ENCODE results near the gene FGD5.

Gene FGD5

DNA sequence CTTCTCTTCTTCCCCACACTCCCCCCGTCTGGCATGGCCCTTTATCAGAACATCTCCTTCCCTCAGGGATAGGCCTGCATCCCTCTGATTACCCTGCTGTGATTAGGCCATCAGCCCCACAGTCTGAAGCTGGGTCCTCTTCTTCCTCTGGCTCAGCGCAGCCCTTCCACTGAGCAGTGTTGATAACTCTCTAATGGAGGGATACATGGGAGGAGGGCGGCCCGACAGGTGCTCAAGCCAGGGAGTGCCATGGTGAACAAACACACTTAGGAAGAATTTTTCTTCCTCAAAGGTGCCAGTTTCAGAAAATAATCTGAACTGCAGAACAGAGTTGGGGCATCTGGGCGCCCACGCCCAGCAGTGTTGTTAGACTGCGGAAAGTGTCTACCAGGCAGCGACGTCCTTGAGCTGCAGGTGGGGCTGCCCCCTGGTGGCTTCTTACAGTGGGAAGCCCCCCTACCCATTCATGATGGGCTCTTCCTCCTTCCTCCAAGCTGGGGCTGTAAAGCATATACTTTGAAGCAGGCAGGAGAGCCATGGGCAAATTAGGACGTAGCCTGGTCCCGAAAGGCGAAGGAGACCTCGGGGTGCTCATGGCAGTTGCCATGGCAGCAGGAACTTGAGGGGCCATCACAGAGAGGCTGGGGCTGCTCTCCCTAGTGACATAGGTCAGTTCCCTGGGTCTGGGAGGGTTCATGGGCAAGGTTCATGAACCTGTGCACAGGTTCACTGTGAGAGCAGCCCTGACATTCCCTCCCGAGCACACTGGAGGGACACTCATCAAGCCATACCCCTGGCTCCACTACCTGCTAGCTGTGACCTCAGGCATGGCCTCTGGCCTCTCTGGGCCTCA lies 95.4 kb downstream of the FGD5 start:
- H3K4me3 ChIP-seq (ENCODE audit: low read depth in 1 of 2, low read length in 2 of 2): no peak overlapping the region
- peaks cover 0 to 9% of the 10 kb centered on the region in 2 donors for H3K4me1 ChIP-seq (ENCODE audit: control insufficient read depth in 1 of 2, insufficient read depth in 2 of 2, low read length in 2 of 2)
- no peak overlapping the region for H3K27ac ChIP-seq (ENCODE audit: low read length)
- H3K36me3 ChIP-seq (ENCODE audit: control insufficient read depth in 1 of 2, insufficient read depth in 2 of 2, low read length in 2 of 2): peaks cover 0 to 6% of the 10 kb centered on the region in 2 donors
- H3K9me3 ChIP-seq (ENCODE audit: control insufficient read depth in 1 of 2, low read length in 2 of 2): no peaks in the 10 kb centered on the region
- H3K27me3 ChIP-seq (ENCODE audit: low read depth, low read length): no peaks in the 10 kb centered on the region

DNA sequence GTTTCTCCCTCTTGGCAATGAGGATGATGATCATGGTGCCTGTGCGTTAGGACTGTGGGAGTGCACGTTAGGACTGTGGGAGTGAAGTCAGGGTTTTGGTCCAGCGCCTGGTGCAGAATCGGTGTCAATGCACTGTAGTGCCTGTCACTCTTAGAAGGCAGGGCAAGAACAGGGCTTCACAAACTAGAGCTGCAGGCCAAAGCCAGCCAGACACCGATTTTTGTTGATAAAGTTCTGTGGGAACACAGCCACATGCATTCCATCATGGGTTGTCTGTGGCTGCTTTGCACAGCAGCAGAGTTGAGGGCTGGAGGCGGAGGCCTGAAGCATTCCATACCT lies 96.0 kb downstream of the FGD5 start:
- Histone ChIP-seq H3K4me3 (ENCODE audit: low read depth in 1 of 2, low read length in 2 of 2) (no peak overlapping the region), H3K27ac (ENCODE audit: low read length) (no peak overlapping the region), H3K27me3 (ENCODE audit: low read depth, low read length) (no peaks in the 10 kb centered on the region), H3K4me1 (ENCODE audit: control insufficient read depth in 1 of 2, insufficient read depth in 2 of 2, low read length in 2 of 2) (peaks cover 0 to 9% of the 10 kb centered on the region in 2 donors), H3K9me3 (ENCODE audit: control insufficient read depth in 1 of 2, low read length in 2 of 2) (no peaks in the 10 kb centered on the region), H3K36me3 (ENCODE audit: control insufficient read depth in 1 of 2, insufficient read depth in 2 of 2, low read length in 2 of 2) (peaks cover 0 to 6% of the 10 kb centered on the region in 2 donors)

GRCh38 chr3:14915636-14916222 lies 97.0 kb downstream of the FGD5 start:
- Histone ChIP-seq H3K4me3 (ENCODE audit: low read depth in 1 of 2, low read length in 2 of 2) (no peak overlapping the region), H3K27me3 (ENCODE audit: low read depth, low read length) (no peaks in the 10 kb centered on the region), H3K27ac (ENCODE audit: low read length) (no peak overlapping the region), H3K4me1 (ENCODE audit: control insufficient read depth in 1 of 2, insufficient read depth in 2 of 2, low read length in 2 of 2) (peaks cover 0 to 9% of the 10 kb centered on the region in 2 donors), H3K9me3 (ENCODE audit: control insufficient read depth in 1 of 2, low read length in 2 of 2) (no peaks in the 10 kb centered on the region), H3K36me3 (ENCODE audit: control insufficient read depth in 1 of 2, insufficient read depth in 2 of 2, low read length in 2 of 2) (peaks cover 0 to 5% of the 10 kb centered on the region in 2 donors)

- Histone ChIP-seq H3K27ac (ENCODE audit: low read length) (no peak overlapping the region), H3K36me3 (ENCODE audit: control insufficient read depth in 1 of 2, insufficient read depth in 2 of 2, low read length in 2 of 2) (no peaks in the 10 kb centered on the region), H3K4me1 (ENCODE audit: control insufficient read depth in 1 of 2, insufficient read depth in 2 of 2, low read length in 2 of 2) (peaks cover 4 to 17% of the 10 kb centered on the region in 2 donors), H3K9me3 (ENCODE audit: control insufficient read depth in 1 of 2, low read length in 2 of 2) (no peaks in the 10 kb centered on the region), H3K4me3 (ENCODE audit: low read depth in 1 of 2, low read length in 2 of 2) (no peak overlapping the region), H3K27me3 (ENCODE audit: low read depth, low read length) (no peaks in the 10 kb centered on the region)
Measured at GRCh38 chr3:14918356-14918860, 99.6 kb downstream of the FGD5 start.

GRCh38 chr3:14920536-14920935 lies 101.8 kb downstream of the FGD5 start:
- H3K36me3 ChIP-seq (ENCODE audit: control insufficient read depth in 1 of 2, insufficient read depth in 2 of 2, low read length in 2 of 2): no peaks in the 10 kb centered on the region
- H3K4me1 ChIP-seq (ENCODE audit: control insufficient read depth in 1 of 2, insufficient read depth in 2 of 2, low read length in 2 of 2): peaks cover 4 to 8% of the 10 kb centered on the region in 2 donors
- H3K27ac ChIP-seq (ENCODE audit: low read length): no peak overlapping the region
- H3K9me3 ChIP-seq (ENCODE audit: control insufficient read depth in 1 of 2, low read length in 2 of 2): no peaks in the 10 kb centered on the region
- H3K27me3 ChIP-seq (ENCODE audit: low read depth, low read length): no peaks in the 10 kb centered on the region
- H3K4me3 ChIP-seq (ENCODE audit: low read depth in 1 of 2, low read length in 2 of 2): no peak overlapping the region

GRCh38 chr3:14921034-14921616 lies 102.4 kb downstream of the FGD5 start:
- Histone ChIP-seq H3K27ac (ENCODE audit: low read length) (no peak overlapping the region), H3K9me3 (ENCODE audit: control insufficient read depth in 1 of 2, low read length in 2 of 2) (no peaks in the 10 kb centered on the region), H3K36me3 (ENCODE audit: control insufficient read depth in 1 of 2, insufficient read depth in 2 of 2, low read length in 2 of 2) (no peaks in the 10 kb centered on the region), H3K27me3 (ENCODE audit: low read depth, low read length) (no peaks in the 10 kb centered on the region), H3K4me1 (ENCODE audit: control insufficient read depth in 1 of 2, insufficient read depth in 2 of 2, low read length in 2 of 2) (peaks cover 4 to 8% of the 10 kb centered on the region in 2 donors), H3K4me3 (ENCODE audit: low read depth in 1 of 2, low read length in 2 of 2) (no peak overlapping the region)

GRCh38 chr3:14921811-14922705 lies 103.3 kb downstream of the FGD5 start:
- Histone ChIP-seq H3K9me3 (ENCODE audit: control insufficient read depth in 1 of 2, low read length in 2 of 2) (no peaks in the 10 kb centered on the region), H3K27ac (ENCODE audit: low read length) (no peak overlapping the region), H3K27me3 (ENCODE audit: low read depth, low read length) (no peaks in the 10 kb centered on the region), H3K4me1 (ENCODE audit: control insufficient read depth in 1 of 2, insufficient read depth in 2 of 2, low read length in 2 of 2) (peaks cover 4 to 8% of the 10 kb centered on the region in 2 donors), H3K4me3 (ENCODE audit: low read depth in 1 of 2, low read length in 2 of 2) (no peak overlapping the region), H3K36me3 (ENCODE audit: control insufficient read depth in 1 of 2, insufficient read depth in 2 of 2, low read length in 2 of 2) (peaks cover 3 to 5% of the 10 kb centered on the region in 2 donors)

- no peak overlapping the region for H3K4me3 ChIP-seq (ENCODE audit: low read depth in 1 of 2, low read length in 2 of 2)
- H3K36me3 ChIP-seq (ENCODE audit: control insufficient read depth in 1 of 2, insufficient read depth in 2 of 2, low read length in 2 of 2): peaks cover 3 to 5% of the 10 kb centered on the region in 2 donors
- no peaks in the 10 kb centered on the region for H3K27me3 ChIP-seq (ENCODE audit: low read depth, low read length)
- peaks cover 4 to 8% of the 10 kb centered on the region in 2 donors for H3K4me1 ChIP-seq (ENCODE audit: control insufficient read depth in 1 of 2, insufficient read depth in 2 of 2, low read length in 2 of 2)
- no peak overlapping the region for H3K27ac ChIP-seq (ENCODE audit: low read length)
- H3K9me3 ChIP-seq (ENCODE audit: control insufficient read depth in 1 of 2, low read length in 2 of 2): no peaks in the 10 kb centered on the region
Measured at GRCh38 chr3:14922863-14923262, 104.1 kb downstream of the FGD5 start.

- H3K27me3 ChIP-seq (ENCODE audit: low read depth, low read length): no peaks in the 10 kb centered on the region
- no peak overlapping the region for H3K4me3 ChIP-seq (ENCODE audit: low read depth in 1 of 2, low read length in 2 of 2)
- no peak overlapping the region for H3K27ac ChIP-seq (ENCODE audit: low read length)
- peaks cover 3 to 5% of the 10 kb centered on the region in 2 donors for H3K36me3 ChIP-seq (ENCODE audit: control insufficient read depth in 1 of 2, insufficient read depth in 2 of 2, low read length in 2 of 2)
- H3K9me3 ChIP-seq (ENCODE audit: control insufficient read depth in 1 of 2, low read length in 2 of 2): no peaks in the 10 kb centered on the region
- peaks cover 4 to 8% of the 10 kb centered on the region in 2 donors for H3K4me1 ChIP-seq (ENCODE audit: control insufficient read depth in 1 of 2, insufficient read depth in 2 of 2, low read length in 2 of 2)
Measured at GRCh38 chr3:14923476-14923875, 104.7 kb downstream of the FGD5 start.

- Histone ChIP-seq H3K27ac (ENCODE audit: low read length) (no peak overlapping the region), H3K4me3 (ENCODE audit: low read depth in 1 of 2, low read length in 2 of 2) (no peak overlapping the region), H3K36me3 (ENCODE audit: control insufficient read depth in 1 of 2, insufficient read depth in 2 of 2, low read length in 2 of 2) (peaks cover 3 to 5% of the 10 kb centered on the region in 2 donors), H3K27me3 (ENCODE audit: low read depth, low read length) (no peaks in the 10 kb centered on the region), H3K4me1 (ENCODE audit: control insufficient read depth in 1 of 2, insufficient read depth in 2 of 2, low read length in 2 of 2) (peaks cover 2 to 5% of the 10 kb centered on the region in 2 donors), H3K9me3 (ENCODE audit: control insufficient read depth in 1 of 2, low read length in 2 of 2) (no peaks in the 10 kb centered on the region)
Measured at GRCh38 chr3:14925729-14926591, 107.2 kb downstream of the FGD5 start.
